Measurements from ENCODE around the gene GABRA5. TPM values are rescaled to one million over a fixed set of nuclear protein-coding genes. Genes with fewer than 3 reads are reported as not detected.

Gene GABRA5
- polyA plus RNA-seq, 4 donors: 0.24 to 0.36 (median 0.27) TPM

GRCh38 chr15:26921433-26921832, 54.6 kb downstream of the GABRA5 start:
- no peak for DNase-seq (ENCODE audit: low read depth in 4 of 4, low spot score in 2 of 4)

DNA sequence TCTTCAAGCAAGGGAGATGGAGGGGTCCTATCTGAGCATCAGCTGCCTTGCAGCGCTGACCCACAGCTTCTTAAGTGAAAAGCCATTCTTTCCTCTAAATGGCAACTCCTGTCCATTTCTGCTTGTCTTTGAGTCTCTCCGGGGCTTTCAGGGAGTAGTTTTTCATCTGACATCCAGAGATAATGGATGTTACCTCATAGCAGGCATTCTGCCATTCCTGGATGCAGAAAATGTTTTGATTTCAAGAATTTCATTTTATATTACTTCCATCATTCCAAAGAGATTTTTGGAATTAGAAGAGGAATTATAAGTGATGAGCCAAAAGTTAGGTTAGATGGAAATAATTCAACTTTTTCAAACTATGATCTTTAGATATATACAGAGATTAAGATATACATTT, 59.2 kb downstream of the GABRA5 start:
- DNase-seq (ENCODE audit: low read depth in 4 of 4, low spot score in 2 of 4): no peak

GRCh38 chr15:26928051-26928450, 61.2 kb downstream of the GABRA5 start:
- DNase-seq (ENCODE audit: low read depth in 4 of 4, low spot score in 2 of 4): no peak

DNA sequence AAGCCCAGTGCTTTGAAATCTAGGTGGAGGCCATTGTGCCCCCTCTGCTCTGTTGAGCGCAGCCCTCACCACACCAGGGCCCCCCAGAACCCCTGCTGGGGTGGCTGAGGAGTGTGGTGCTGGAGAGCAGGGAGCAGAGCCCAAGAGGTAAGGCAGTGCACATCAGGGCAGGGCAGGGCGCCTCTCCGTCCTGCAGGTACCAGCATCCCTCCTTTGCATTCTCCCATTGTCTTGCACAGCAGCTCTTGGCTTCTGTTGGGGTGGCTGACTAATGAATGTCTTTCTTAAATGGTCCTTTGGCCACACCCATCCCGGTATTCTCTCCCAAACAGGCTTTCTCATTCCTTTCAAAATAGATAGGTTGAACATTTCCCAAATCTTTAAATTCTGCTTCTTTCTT, 62.7 kb downstream of the GABRA5 start:
- DNase-seq (ENCODE audit: low read depth in 4 of 4, low spot score in 2 of 4): no peak

DNA sequence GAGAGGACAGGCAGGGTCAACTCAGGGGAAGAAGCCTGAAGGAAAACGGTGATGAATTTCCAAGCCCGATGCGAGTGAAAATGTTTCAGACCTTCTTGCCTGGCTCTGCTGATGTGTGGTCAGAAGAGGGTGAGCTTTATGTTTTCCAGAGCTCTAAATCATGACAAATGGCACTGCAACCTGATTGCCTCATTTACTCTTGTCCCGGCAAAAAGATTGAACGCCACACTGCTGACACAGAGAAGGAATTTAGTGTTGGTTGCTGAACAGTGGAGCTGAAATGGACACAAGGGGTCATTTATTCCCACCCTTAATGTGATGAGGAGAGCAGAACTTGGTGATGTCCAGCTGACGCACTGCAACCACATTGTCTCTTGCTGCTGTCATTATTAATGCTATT, 68.0 kb downstream of the GABRA5 start:
- no peak for DNase-seq (ENCODE audit: low read depth in 4 of 4, low spot score in 2 of 4)

- no peak for DNase-seq (ENCODE audit: low read depth in 4 of 4, low spot score in 2 of 4)
Measured at GRCh38 chr15:26935322-26935721, 68.5 kb downstream of the GABRA5 start.

GRCh38 chr15:26936502-26936901, 69.6 kb downstream of the GABRA5 start:
- no peak for DNase-seq (ENCODE audit: low read depth in 4 of 4, low spot score in 2 of 4)

GRCh38 chr15:26937134-26937533, 70.3 kb downstream of the GABRA5 start:
- DNase-seq (ENCODE audit: low read depth in 4 of 4, low spot score in 2 of 4): no peak

DNA sequence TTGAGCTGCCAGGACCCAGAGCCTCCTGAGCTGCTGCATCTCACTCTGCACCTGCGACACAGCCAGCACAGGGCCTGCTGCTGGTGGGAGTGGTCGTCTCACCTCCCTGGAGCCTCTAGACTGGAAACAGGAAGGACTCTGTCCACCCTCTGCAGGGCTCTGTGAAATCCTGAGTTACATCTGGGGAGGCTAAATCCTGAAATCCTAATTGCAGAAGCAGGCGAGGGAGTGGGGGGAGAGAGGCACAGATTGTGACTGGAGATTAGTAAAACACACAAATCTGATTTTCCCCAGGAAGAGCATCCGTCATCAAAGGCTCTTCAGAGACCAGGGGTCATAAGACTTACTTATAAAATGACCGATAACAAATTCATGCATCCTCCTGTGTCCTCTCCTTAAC, 72.5 kb downstream of the GABRA5 start:
- DNase-seq (ENCODE audit: low read depth in 4 of 4, low spot score in 2 of 4): no peak

- DNase-seq (ENCODE audit: low read depth in 4 of 4, low spot score in 2 of 4): no peak
Measured at GRCh38 chr15:26941489-26941888, 74.6 kb downstream of the GABRA5 start.

- peak; percentile 9 to 52 (median 28) for DNase-seq (ENCODE audit: low read depth in 4 of 4, low spot score in 2 of 4)
Measured at GRCh38 chr15:26943866-26944265, 77.0 kb downstream of the GABRA5 start.

GRCh38 chr15:26945046-26945445, 78.2 kb downstream of the GABRA5 start:
- no peak for DNase-seq (ENCODE audit: low read depth in 4 of 4, low spot score in 2 of 4)

DNA sequence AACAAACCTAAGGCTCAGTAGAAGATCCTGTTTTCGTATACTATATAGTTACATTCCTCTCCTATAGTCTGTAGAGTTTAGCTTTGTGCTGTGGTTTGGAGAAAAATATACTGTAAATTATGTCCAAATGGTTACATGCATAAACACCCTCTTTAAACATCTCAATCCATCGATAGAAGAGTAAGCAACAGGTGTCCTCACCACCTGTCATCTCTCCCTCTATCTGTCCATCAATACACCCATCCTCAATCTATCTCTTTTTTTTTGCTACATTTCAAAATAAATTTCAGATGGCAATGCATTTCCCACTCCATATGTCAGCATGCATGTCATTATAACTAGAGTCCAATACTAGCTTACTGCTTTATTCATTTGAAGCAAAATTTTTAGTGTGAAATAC, 83.1 kb downstream of the GABRA5 start:
- no peak for DNase-seq (ENCODE audit: low read depth in 4 of 4, low spot score in 2 of 4)

DNA sequence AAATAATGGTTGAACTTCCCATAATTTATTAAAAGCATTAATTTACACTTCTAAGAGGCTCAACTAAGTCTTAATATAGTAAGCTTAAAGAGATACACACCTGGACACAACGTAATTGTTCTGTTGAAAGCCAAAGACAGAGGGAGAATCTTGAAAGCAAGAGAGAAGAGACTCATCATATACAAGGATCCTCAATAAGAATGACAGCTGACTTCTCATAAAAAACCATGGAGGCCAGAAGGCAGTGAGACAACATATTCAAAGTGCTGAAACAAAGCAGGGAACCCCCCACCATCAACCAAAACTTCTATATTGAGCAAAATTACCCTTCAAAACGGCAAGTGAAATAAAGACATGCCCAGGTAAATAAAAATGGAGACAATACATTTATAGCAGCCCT, 87.5 kb downstream of the GABRA5 start:
- no peak for DNase-seq (ENCODE audit: low read depth in 4 of 4, low spot score in 2 of 4)

DNA sequence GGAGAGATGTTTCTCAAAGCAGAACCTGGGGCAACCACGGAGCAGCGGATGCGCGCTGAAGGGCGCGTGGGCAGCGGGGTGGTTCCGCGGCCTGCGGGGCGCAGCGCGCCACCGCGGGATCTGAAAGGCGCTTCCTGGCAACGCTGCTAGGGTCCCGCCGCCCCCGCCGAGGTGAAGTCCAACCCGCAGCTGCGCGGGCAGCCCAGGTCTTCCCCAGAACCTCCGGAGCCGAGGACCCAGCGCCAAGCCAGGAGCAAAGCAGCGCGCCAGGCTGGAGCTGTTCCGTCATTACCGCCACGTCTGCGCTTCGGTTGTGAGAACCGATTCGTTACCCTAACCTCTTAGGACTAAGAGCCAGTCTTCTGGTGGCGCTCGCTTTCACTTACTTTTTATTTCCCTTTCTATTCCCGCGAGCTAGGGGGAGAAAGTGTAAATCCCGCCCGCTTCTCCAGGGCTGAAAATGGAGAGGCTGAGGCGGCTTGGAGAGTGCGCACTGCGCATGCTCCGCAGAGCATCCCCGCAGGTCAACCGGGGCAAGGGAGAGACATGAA, 100.9 kb downstream of the GABRA5 start:
- peak in 2 of 4 donors; percentile 30 to 54 for DNase-seq (ENCODE audit: low read depth in 4 of 4, low spot score in 2 of 4)

DNA sequence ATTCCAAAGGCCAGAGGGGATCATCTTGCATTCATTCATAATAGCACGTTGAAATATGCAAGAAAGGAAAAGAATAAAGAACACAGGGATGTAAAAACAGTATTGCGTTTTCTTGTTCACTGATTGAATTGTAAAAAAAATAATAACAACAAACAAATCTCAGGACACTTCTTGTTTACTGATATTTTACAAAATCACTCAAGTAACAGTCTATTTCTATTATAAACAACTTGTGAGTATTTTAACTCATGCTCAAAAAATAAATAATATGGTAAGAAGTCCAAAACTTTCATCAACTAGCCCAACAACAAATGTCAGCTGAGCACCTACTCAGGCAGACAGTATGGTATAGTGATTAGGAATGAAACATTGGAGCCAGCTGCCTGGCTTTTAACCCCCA, 101.9 kb downstream of the GABRA5 start:
- no peak for DNase-seq (ENCODE audit: low read depth in 4 of 4, low spot score in 2 of 4)

DNA sequence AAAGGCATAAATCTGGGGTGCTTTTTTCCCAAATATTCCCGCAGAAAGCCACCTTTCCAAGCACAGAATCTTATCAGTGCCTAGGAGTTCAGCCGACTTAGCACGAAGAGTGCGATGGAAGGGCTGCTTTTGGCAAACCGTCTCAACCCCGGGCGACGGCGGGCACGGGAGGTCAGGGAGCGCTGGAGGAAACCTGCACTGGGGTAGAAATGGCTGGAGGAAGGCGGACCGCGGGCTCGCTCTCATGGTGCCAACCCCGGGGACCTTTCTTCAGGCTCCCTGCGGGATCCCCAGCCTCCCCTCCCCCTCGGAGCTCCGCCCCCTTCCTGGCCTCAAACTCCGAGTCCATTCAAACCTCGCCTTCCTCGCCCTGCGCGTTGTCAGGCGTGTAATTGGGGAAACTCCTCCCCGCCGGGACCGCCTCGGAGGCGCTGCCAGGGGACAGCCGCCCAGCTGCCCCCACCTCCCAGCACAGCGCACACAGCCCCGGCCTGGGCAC, 103.9 kb downstream of the GABRA5 start, which contains the start of gene GABRG3:
Gene GABRG3, plus strand, starts transcription at position 470 of the 499 bp plus-strand sequence.
- no peak for DNase-seq (ENCODE audit: low read depth in 4 of 4, low spot score in 2 of 4)

DNA sequence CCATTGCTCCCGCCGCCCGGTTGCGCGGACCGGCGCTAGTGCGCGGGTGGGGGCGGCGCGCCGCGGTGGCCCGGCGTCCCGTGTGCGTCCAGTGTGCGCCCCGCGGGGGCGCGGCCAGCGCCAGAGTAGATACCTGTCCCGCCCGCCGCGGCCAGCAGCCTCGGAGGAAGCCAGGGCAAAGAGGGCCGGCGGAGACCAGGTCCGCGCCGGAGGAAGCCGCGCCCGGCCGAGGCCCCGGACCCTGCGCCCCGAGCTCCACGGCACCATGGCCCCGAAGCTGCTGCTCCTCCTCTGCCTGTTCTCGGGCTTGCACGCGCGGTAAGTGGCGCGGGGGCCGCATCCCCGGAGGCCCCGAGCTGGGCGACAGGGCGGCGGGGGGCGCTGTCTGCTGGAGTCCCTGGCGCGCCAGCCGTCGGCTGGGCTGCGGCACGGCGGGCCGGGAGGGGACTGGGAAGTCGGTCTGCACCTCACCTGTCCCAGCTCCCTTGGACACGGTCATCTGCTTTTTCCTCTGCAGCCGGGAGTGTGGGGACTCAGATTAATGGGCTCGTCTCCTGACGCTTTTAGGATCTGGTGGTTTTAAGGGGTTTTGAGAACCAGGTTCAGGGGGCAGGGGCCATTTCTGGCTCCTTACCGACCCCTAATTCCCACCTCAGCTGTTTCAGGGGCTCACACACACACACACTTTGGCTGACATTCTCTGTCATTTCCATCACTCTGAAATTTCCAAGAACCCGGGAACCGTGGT, 104.6 kb downstream of the GABRA5 start:
- no peak for DNase-seq (ENCODE audit: low read depth in 4 of 4, low spot score in 2 of 4)

- DNase-seq (ENCODE audit: low read depth in 4 of 4, low spot score in 2 of 4): no peak
Measured at GRCh38 chr15:26972636-26973035, 105.8 kb downstream of the GABRA5 start.

GRCh38 chr15:26974120-26974780, 107.4 kb downstream of the GABRA5 start:
- DNase-seq (ENCODE audit: low read depth in 4 of 4, low spot score in 2 of 4): no peak

GRCh38 chr15:26981492-26981891, 114.6 kb downstream of the GABRA5 start:
- no peak for DNase-seq (ENCODE audit: low read depth in 4 of 4, low spot score in 2 of 4)

GRCh38 chr15:26983822-26984221, 117.0 kb downstream of the GABRA5 start:
- no peak for DNase-seq (ENCODE audit: low read depth in 4 of 4, low spot score in 2 of 4)

All from left renal cortex interstitium (tissue), 4 donors.